GM12801 (cell line): ENCODE data around the gene SH3BP4.

Source experiments
- TF ChIP-seq, protein P1 (sequence below): IDR thresholded peaks from one replicate; pipeline ENCODE4 v1.5.1; 2011; ENCODE audit warnings: control low read depth; ENCODE audit not compliant: insufficient read length; ENCODE audit errors: extremely low read depth

SH3BP4 gene

DNA sequence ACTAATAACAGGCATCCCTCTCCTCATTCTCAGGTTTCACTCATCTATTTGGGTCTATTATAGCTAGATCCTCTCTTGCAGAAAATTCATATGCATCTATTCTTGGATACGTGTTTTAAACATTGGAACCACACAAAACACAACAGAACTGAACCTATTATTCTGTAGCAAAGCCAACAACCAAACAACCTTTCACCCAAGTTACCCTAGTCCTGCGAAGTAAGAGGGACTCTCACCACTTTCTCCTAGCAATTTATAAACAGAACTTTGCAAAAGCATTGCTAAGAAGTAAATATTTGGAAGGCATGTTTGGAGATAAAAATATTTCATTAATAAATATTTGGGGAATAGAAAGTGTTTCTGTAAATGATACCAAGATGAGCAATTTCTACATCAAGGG is 20.4 kb upstream of the SH3BP4 start:
- TF ChIP-seq, protein P1, sequence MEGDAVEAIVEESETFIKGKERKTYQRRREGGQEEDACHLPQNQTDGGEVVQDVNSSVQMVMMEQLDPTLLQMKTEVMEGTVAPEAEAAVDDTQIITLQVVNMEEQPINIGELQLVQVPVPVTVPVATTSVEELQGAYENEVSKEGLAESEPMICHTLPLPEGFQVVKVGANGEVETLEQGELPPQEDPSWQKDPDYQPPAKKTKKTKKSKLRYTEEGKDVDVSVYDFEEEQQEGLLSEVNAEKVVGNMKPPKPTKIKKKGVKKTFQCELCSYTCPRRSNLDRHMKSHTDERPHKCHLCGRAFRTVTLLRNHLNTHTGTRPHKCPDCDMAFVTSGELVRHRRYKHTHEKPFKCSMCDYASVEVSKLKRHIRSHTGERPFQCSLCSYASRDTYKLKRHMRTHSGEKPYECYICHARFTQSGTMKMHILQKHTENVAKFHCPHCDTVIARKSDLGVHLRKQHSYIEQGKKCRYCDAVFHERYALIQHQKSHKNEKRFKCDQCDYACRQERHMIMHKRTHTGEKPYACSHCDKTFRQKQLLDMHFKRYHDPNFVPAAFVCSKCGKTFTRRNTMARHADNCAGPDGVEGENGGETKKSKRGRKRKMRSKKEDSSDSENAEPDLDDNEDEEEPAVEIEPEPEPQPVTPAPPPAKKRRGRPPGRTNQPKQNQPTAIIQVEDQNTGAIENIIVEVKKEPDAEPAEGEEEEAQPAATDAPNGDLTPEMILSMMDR: no peak

DNA sequence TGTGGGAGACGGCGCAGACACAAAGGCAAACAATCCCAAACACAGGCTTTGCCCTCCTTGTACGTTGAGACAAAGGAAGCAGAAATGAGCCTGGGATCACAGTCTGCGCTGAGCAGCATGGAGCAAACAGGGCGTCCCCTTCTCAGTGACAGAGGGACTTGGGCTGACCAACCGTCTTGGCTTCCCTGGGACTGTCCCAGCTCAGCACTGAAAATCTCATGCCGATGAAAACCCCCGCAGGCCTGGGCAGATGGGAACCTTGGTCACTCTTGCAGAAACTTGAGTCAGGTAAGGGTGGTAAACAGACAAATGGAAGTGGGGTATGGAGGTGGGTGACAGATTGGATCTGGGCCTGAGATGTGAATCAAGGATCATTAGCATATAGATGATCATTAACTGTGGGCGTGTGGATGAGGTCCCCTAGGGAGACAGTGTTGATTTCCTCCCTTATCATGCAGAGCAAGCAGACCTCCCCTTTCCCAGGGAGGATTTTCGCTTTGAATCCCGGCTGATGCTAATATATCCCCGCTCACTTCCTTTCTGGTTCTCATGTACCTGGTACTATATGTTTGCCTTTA is 19.1 kb upstream of the SH3BP4 start:
- TF ChIP-seq, protein P1: no peak

DNA sequence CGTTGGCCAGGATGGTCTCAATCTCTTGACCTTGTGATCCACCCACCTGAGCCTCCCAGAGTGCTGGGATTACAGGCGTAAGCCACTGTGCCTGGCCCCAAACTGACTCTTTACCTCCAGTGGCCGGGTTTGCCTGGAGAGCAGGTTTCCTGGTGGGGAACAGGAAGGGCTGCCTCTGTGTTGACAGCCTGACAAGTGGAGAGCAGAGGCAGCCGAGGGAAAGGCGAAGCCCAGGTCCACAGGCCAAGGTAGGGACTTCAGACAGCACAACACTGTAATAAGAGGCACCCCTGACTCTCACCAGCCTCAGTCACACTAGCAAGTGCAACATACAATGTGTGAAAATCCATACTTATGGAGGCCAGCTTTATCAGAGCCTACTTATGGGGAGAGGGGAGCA is 16.5 kb upstream of the SH3BP4 start:
- TF ChIP-seq, protein P1: no peak

DNA sequence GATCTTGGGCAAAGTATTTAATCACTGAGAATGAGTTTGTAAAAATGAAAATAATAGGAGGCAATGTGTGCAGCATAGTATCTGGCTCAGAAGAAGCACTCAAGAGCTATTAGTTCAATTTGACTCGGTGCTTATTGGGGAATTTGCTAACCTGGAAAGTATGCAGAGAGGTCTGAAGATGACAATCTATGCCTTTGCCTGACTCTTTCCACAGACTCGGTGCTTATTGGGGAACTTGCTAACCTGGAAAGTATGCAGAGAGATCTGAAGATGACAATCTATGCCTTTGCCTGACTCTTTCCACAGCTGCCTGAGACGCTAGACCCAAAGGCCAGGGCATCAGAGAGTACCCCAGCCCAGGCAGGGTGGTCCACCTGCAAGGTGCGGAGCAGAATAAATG is 12.2 kb upstream of the SH3BP4 start:
- TF ChIP-seq, protein P1: no peak

DNA sequence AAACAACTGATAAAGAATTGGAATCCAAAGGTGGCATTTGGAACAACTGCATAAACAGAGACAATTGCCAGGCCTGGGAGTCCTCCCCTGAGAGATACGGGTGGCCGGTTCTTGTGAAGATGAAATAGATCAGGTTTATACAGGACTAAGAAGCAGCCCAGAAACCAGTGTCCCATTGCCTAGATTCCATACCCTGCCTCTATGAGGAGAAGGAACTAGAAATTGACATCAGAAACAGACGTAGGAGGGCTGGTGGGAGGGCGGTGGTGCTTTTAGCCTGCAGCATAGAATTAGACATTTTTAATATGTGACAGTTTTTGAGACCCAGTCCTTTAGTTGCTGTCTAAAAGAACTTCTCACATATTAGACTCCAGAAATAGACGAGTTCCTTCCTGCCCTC is 11.8 kb upstream of the SH3BP4 start:
- TF ChIP-seq, protein P1: no peak

DNA sequence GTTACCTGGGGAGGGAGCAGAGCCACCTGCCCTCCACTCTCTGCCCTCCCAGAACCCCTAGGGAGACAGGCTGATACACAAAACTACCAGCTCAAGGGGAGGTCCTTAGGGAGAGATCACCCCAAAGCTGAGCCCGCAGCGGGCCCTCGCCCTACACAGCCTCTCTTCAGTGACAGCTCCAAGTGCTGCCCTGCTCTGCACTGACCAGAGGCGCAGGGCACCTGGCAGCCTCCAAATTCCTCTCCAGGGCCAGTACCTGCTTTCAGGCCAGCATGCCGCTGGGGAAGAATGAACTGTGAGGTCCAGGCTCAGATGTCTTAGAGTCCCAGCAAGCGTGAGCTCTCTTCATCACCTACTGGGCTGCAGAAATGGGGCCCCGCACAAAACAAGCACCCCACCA is 11.3 kb upstream of the SH3BP4 start:
- TF ChIP-seq, protein P1: no peak

DNA sequence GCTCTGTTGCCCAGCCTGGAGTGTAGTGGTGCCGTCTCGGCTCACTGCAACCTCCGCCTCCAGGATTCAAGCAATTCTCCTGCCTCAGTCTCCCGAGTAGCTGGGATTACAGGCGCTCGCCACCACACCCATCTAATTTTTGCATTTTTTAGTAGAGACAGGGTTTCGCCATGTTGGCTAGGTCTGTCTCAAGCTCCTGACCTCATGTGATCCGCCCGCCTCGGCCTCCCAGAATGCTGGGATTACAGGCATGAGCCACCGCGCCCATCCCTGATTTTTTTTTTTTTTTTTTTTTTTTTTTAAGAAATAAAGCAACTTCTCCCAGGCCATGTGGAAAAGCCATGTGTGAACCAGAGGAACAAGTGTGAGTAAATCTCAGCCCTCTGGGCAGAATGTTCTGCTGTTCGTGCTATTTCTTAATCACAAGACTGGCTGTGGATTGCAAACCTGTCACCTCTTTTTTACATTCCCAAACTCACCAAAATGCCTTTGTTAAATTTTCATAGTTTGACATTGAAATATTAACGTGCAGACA is 6.4 kb upstream of the SH3BP4 start:
- TF ChIP-seq, protein P1: no peak
